ENCODE results near the gene PRSS21. TPM values are rescaled to one million over a fixed set of nuclear protein-coding genes. Genes with fewer than 3 reads are reported as not detected.

Gene PRSS21
- total RNA-seq, 1 donor from 2014 or later = not detected

- DNase-seq = no peak
These were observed 28.1 kb downstream of the PRSS21 start for GRCh38 chr16:2845116-2845515.

GRCh38 chr16:2846511-2847310, 29.7 kb downstream of the PRSS21 start:
- DNase-seq = no peak

- DNase-seq = no peak
These were observed 32.1 kb downstream of the PRSS21 start for GRCh38 chr16:2848933-2849725.

- DNase-seq = no peak
These were observed 35.1 kb downstream of the PRSS21 start for GRCh38 chr16:2852003-2852730.

- no peak for DNase-seq
These were observed 35.9 kb downstream of the PRSS21 start for GRCh38 chr16:2852731-2853507.

- DNase-seq = no peak
These were observed 36.6 kb downstream of the PRSS21 start for GRCh38 chr16:2853531-2854073.

GRCh38 chr16:2854700-2855309, 37.8 kb downstream of the PRSS21 start:
- no peak for DNase-seq

GRCh38 chr16:2855536-2855935, 38.5 kb downstream of the PRSS21 start:
- DNase-seq = no peak

GRCh38 chr16:2856061-2856670, 39.1 kb downstream of the PRSS21 start:
- DNase-seq = no peak

GRCh38 chr16:2856686-2857450, 39.8 kb downstream of the PRSS21 start:
- DNase-seq = no peak

GRCh38 chr16:2857451-2858244, 40.6 kb downstream of the PRSS21 start, which contains the start of gene PRSS22:
Gene PRSS22, minus strand, starts transcription at chr16:2858170. Its CDS starts 66 bp downstream, at chr16:2858104.
- no peak for DNase-seq

- no peak for DNase-seq
These were observed 41.4 kb downstream of the PRSS21 start for GRCh38 chr16:2858245-2859025.

- no peak for DNase-seq
These were observed 42.7 kb downstream of the PRSS21 start for GRCh38 chr16:2859686-2860265.

- no peak for DNase-seq
These were observed 44.0 kb downstream of the PRSS21 start for GRCh38 chr16:2860826-2861567.

GRCh38 chr16:2865651-2866050, 48.6 kb downstream of the PRSS21 start:
- no peak for DNase-seq

GRCh38 chr16:2866431-2866830, 49.4 kb downstream of the PRSS21 start:
- DNase-seq = no peak

- no peak for DNase-seq
These were observed 50.6 kb downstream of the PRSS21 start for GRCh38 chr16:2867661-2867986.
